Measurements from ENCODE around the gene TP53I11.

DNA sequence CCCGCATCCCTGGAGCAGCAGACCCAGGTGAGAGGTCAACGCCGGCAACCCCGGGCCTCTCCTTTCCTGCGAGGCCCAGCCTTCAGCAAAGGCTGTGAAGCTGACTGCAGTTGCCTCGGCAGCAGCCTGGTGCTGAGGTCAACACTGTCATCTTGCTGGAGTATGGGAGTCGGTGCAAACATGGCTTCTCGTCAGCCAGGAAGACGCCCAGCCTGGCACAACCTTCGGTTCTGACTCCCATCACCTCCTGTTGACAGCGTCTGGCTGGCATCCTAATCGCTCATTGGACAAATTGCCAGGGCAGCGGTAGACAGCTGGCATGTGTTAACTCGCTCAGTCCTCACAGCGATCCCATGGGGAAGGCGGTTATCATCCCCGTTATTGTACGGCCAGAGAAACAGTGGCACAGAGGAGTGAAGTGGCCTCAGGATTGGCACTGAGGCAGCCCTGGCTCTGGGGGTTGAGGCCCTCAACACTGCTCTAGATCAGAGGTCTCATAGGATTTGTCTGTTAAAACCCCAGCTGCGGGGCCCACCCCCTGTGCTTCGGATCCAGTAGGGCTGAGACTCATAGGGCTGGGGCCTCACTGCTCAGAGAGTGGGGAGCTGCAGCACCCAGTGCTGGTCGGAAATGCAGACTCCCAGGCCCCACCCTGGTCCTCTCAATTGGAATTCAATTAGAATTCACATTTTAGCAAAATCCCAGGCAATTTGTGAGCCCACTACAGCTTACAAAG is 39.3 kb upstream of the TP53I11 start:
- TF ChIP-seq TCF12 (IDR thresholded peaks at IDR 0.05): no peak
- no peak for TF ChIP-seq TCF12 (CRISPR knock-in tag; IDR thresholded peaks at IDR 0.05)
- TF ChIP-seq HOXA3 (CRISPR knock-in tag; IDR thresholded peaks at IDR 0.05): no peak
- no peak for TF ChIP-seq JUN (CRISPR knock-in tag; IDR thresholded peaks at IDR 0.05)
- no peak for TF ChIP-seq PRDM15 (CRISPR knock-in tag; IDR thresholded peaks at IDR 0.05)
- TF ChIP-seq RAD21 (CRISPR knock-in tag; IDR thresholded peaks at IDR 0.05): no peak
- no peak for TF ChIP-seq SNAPC5 (CRISPR knock-in tag; IDR thresholded peaks at IDR 0.05; ENCODE audit: borderline replicate concordance)
- no peak for TF ChIP-seq CTCF (CRISPR knock-in tag; IDR thresholded peaks at IDR 0.05)
- no peak for TF ChIP-seq EHMT2 (IDR thresholded peaks at IDR 0.05; ENCODE audit: borderline replicate concordance, low read depth, low read length)
- TF ChIP-seq, protein P1, sequence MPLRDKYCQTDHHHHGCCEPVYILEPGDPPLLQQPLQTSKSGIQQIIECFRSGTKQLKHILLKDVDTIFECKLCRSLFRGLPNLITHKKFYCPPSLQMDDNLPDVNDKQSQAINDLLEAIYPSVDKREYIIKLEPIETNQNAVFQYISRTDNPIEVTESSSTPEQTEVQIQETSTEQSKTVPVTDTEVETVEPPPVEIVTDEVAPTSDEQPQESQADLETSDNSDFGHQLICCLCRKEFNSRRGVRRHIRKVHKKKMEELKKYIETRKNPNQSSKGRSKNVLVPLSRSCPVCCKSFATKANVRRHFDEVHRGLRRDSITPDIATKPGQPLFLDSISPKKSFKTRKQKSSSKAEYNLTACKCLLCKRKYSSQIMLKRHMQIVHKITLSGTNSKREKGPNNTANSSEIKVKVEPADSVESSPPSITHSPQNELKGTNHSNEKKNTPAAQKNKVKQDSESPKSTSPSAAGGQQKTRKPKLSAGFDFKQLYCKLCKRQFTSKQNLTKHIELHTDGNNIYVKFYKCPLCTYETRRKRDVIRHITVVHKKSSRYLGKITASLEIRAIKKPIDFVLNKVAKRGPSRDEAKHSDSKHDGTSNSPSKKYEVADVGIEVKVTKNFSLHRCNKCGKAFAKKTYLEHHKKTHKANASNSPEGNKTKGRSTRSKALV (CRISPR knock-in tag; IDR thresholded peaks at IDR 0.05): no peak
- no peak for TF ChIP-seq HDAC6 (IDR thresholded peaks at IDR 0.05; ENCODE audit: low read depth, low read length)

Measured in HepG2 (cell line).